Measurements from ENCODE around the gene SNRPE. TPM values are rescaled to one million over a fixed set of nuclear protein-coding genes. Genes with fewer than 3 reads are reported as not detected.

SNRPE gene
- total and polyA plus RNA-seq, 2 of the 13 experiments (the other 11 are each of a cell fraction or from before 2014, with no cell fraction given): 146 to 281 TPM

DNA sequence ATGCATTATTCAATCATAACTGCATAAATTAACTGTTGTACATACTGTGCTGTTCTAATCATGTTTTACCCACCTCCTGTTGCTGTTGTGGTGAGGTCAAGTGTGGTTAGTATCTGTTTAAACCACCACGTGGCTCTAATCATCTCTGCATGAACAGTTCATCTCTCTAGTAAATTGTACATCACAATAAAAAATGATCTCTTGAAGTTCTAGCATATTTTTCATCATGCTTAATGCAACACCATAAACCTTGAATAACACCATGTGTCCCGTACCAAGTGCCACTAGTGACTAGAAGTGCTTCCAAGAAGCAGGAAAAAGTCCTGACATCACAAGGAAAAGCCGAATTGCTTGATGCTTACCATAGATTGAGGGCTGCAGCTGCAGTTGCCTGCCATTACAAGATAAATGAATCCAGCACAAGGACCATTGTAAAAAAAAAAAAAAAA, 51.7 kb downstream of the SNRPE start (continued):
- TF ChIP-seq, protein P1, sequence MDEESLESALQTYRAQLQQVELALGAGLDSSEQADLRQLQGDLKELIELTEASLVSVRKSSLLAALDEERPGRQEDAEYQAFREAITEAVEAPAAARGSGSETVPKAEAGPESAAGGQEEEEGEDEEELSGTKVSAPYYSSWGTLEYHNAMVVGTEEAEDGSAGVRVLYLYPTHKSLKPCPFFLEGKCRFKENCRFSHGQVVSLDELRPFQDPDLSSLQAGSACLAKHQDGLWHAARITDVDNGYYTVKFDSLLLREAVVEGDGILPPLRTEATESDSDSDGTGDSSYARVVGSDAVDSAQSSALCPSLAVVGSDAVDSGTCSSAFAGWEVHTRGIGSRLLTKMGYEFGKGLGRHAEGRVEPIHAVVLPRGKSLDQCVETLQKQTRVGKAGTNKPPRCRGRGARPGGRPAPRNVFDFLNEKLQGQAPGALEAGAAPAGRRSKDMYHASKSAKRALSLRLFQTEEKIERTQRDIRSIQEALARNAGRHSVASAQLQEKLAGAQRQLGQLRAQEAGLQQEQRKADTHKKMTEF (CRISPR knock-in tag; IDR thresholded peaks at IDR 0.05): no peak
- no peak for TF ChIP-seq ZEB1 (IDR thresholded peaks at IDR 0.05; ENCODE audit: insufficient replicate concordance, low read depth)

DNA sequence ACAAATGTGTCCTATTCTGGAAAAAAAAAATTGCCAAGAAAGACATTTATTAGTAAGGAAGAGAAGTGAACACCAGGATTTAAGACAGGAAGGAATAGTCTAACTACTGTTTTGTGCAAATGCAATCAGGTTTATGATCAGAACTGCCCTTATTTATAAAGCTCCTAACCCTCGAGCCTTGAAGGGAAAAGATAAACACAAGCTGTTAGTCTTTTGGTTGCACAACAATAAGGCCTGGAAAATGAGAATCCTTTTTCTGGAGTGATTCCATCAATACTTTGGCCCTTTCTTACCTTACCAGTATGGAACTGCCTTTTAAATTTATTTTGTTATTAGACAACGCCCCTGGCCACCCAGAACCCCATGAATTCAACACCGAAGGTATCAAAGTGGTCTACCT, 52.9 kb downstream of the SNRPE start:
- no TSS peak for BruUV-seq (replicated peaks)
- CTCF ChIA-PET (ENCODE audit: low intra/inter-chr PET ratio, low total read pairs): no interaction called here
- WGBS (ENCODE audit: low lambda C conversion rate): 39% methylated on average over 3 of the region's 3 CpGs
- TF ChIP-seq ISL2 (CRISPR knock-in tag; IDR thresholded peaks at IDR 0.05) (0 out of 2 replicates have a peak, but pooled peaks have one; percentile 43), CEBPG (CRISPR knock-in tag; IDR thresholded peaks at IDR 0.05) (peak; percentile 74), ZNF550 (CRISPR knock-in tag; IDR thresholded peaks at IDR 0.05; ENCODE audit: borderline replicate concordance) (no peak), GTF3A (CRISPR knock-in tag; conservative IDR thresholded peaks at IDR 0.05) (no peak), SRF (IDR thresholded peaks at IDR 0.05; ENCODE audit: low read depth, low read length) (no peak), HMG20A (CRISPR knock-in tag; IDR thresholded peaks at IDR 0.05; ENCODE audit: borderline replicate concordance) (peak; percentile 38; the same call in 1 of the 2 replicates), SOX5 (CRISPR knock-in tag; IDR thresholded peaks at IDR 0.05; ENCODE audit: borderline replicate concordance) (0 out of 2 replicates have a peak, but pooled peaks have one; percentile 21), GATAD2A (CRISPR knock-in tag; IDR thresholded peaks at IDR 0.05) (peak; percentile 68), FOXC1 (CRISPR knock-in tag; IDR thresholded peaks at IDR 0.05; ENCODE audit: borderline replicate concordance) (no peak), CHCHD3 (CRISPR knock-in tag; IDR thresholded peaks at IDR 0.05) (no peak), SOX6 (IDR thresholded peaks at IDR 0.05) (no peak), SOX6 (CRISPR knock-in tag; IDR thresholded peaks at IDR 0.05) (0 out of 2 replicates have a peak, but pooled peaks have one; percentile 50), ATF1 (CRISPR knock-in tag; IDR thresholded peaks at IDR 0.05) (no peak), CEBPB (IDR thresholded peaks at IDR 0.05; ENCODE audit: borderline replicate concordance, low read depth, low read length) (peak; percentile 78), FOXA3 (CRISPR knock-in tag; IDR thresholded peaks at IDR 0.05) (peak; percentile 54), HDAC2 (CRISPR knock-in tag; IDR thresholded peaks at IDR 0.05) (no peak)
- TF ChIP-seq, protein P2, sequence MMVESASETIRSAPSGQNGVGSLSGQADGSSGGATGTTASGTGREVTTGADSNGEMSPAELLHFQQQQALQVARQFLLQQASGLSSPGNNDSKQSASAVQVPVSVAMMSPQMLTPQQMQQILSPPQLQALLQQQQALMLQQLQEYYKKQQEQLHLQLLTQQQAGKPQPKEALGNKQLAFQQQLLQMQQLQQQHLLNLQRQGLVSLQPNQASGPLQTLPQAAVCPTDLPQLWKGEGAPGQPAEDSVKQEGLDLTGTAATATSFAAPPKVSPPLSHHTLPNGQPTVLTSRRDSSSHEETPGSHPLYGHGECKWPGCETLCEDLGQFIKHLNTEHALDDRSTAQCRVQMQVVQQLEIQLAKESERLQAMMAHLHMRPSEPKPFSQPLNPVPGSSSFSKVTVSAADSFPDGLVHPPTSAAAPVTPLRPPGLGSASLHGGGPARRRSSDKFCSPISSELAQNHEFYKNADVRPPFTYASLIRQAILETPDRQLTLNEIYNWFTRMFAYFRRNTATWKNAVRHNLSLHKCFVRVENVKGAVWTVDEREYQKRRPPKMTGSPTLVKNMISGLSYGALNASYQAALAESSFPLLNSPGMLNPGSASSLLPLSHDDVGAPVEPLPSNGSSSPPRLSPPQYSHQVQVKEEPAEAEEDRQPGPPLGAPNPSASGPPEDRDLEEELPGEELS (CRISPR knock-in tag; IDR thresholded peaks at IDR 0.05): peak; percentile 40; the same call in 1 of the 2 replicates

More for the DNA sequence above, 52.9 kb downstream of the SNRPE start:
- ATAC-seq (no peak; the same call in 2 of the 3 replicates), DNase-seq (ENCODE audit: low spot score) (peak; percentile 35), FAIRE-seq (no peak)
- POLR2A ChIA-PET: no interaction called here
- in situ Hi-C loops (cut with HindIII; ENCODE audit: extremely low pct_ligation_motif_present, low pct_unique_long_range_greater_than_20kb): no loop called here
- intact Hi-C loops (cut with micrococcal nuclease; ENCODE audit: unreplicated experiment): no loop called here
- H3K4me2 ChIP-seq (ENCODE audit: low read depth, low read length): no peak overlapping the region
- no peak overlapping the region for H3K27ac ChIP-seq (ENCODE audit: extremely low read length, insufficient read depth, low read length)
- no peaks in the 10 kb centered on the region for H3K79me2 ChIP-seq (ENCODE audit: insufficient read depth, low read length)
- no peaks in the 10 kb centered on the region for H4K20me1 ChIP-seq (ENCODE audit: insufficient read depth, low read length)
- no peak overlapping the region for H2AFZ ChIP-seq (ENCODE audit: low read length)
- H3K9ac ChIP-seq (ENCODE audit: insufficient read depth, low read depth, low read length): no peak overlapping the region
- no peak overlapping the region for H3K4me3 ChIP-seq (replicated peaks in 1 of 3; ENCODE audit: insufficient read depth in 1 of 3, low read depth in 2 of 3, low read length in 3 of 3)
- H3K9me3 ChIP-seq (ENCODE audit: low read length): no peaks in the 10 kb centered on the region
- H3K27me3 ChIP-seq (ENCODE audit: control insufficient read depth in 1 of 2, insufficient read depth in 2 of 2, low read length in 2 of 2): no peaks in the 10 kb centered on the region
- no peaks in the 10 kb centered on the region for H3K36me3 ChIP-seq (replicated peaks in 1 of 2; ENCODE audit: control insufficient read depth in 1 of 2, insufficient read depth in 2 of 2, low read length in 2 of 2)
- H3K4me1 ChIP-seq (ENCODE audit: insufficient read depth, low read length): peaks cover 12% of the 10 kb centered on the region

All from HepG2 (cell line).